Aorta (tissue), 5 donors: ENCODE data around the gene MRC2. TPM values are rescaled to one million over a fixed set of nuclear protein-coding genes. Genes with fewer than 3 reads are reported as not detected.
A peak's percentile ranks its signal among the peaks of the same experiment; 100 is the strongest.
"Not testable (repeated sequence)": the region's sequence is repeated elsewhere in the genome, so short reads cannot be mapped to it uniquely, and the experiment has no call there.

ENCODE experiments used
- ATAC-seq: fragments of 200-7000 bp; cut with Tn5 transposase; one replicate; pipeline ENCODE4 v1.9.1; 2022; ENCODE audit warnings: moderate library complexity; ENCODE audit not compliant: low FRiP score
- DNase-seq, 2 donors: peaks; one replicate each; pipeline ENCODE4 v3.0.0-alpha.2; 2020
- H3K27ac ChIP-seq, 2 donors: one replicate each; pipeline ENCODE4 v1.5.1; 2013; ENCODE audit warnings: low read length in 2 of 2, mild to moderate bottlenecking in 2 of 2, moderate library complexity in 2 of 2, control low read depth in 1 of 2, inconsistent platforms in 1 of 2, low read depth in 1 of 2
- H3K27me3 ChIP-seq, 2 donors: one replicate each; pipeline ENCODE4 v1.6.1; 2013; ENCODE audit warnings: control low read depth in 1 of 2, low read length in 1 of 2, mild to moderate bottlenecking in 1 of 2, moderate library complexity in 1 of 2; ENCODE audit not compliant: insufficient read depth in 2 of 2, control insufficient read depth in 1 of 2
- H3K36me3 ChIP-seq, 2 donors: one replicate each; pipeline ENCODE4 v1.6.1; 2013; ENCODE audit warnings: control low read depth in 1 of 2, low read length in 1 of 2, mild to moderate bottlenecking in 1 of 2; ENCODE audit not compliant: insufficient read depth in 2 of 2, control insufficient read depth in 1 of 2
- H3K4me1 ChIP-seq, 2 donors: one replicate each; pipeline ENCODE4 v1.6.1; 2013; ENCODE audit warnings: low read length in 2 of 2, control low read depth in 1 of 2, mild to moderate bottlenecking in 1 of 2, moderate library complexity in 1 of 2; ENCODE audit not compliant: insufficient read depth in 2 of 2, control insufficient read depth in 1 of 2
- H3K4me3 ChIP-seq, 2 donors: one replicate each; pipeline ENCODE4 v1.5.1; 2013; ENCODE audit warnings: low read length in 2 of 2, control low read depth in 1 of 2, mild to moderate bottlenecking in 1 of 2
- H3K9me3 ChIP-seq: one replicate; pipeline ENCODE4 v1.6.1; 2013; ENCODE audit warnings: mild to moderate bottlenecking, low read length; ENCODE audit not compliant: control insufficient read depth
- WGBS, 2 donors: extraction: QIAGEN DNeasy Blood & Tissue Kit; methylation state at CpG; one replicate each; pipeline ENCODE4 v1.1.7; 2013; 5-methylcytosine and 5-hydroxymethylcytosine counted together
- intact Hi-C, 2 donors: fragments of 100-400 bp; cut with DNase I; formaldehyde crosslinking; loops; one replicate each; pipeline versions ENCODE4 v1.14.2 to v1.15.0; 2022
- polyA plus RNA-seq, 2 donors: library from polyadenylated mRNA; stranded (reverse); fragments of 200-250 nt; gene quantifications; one replicate each; pipeline ENCODE4 v1.2.3, GENCODE V29; 2013
- total RNA-seq, 2 donors: library from RNA; stranded (reverse); fragmentation: NEBNext Ultra II Directional; extraction: Animal tissue kit (Norgen Biotek cat#: 25700); gene quantifications; one replicate each; pipeline ENCODE4 v1.2.1, GENCODE V29; 2021
- donor health status: healthy with polysubstance abuse.
- donor health status: Bipolar disorder and iron deficiency.
- donor health status: DM: no; HTN: no; CAD: no.
- donor health status: DM: no; HTN: no; CAD: no.
- donor health status: DM: yes; HTN: yes; CAD: no.

The MRC2 gene
- total and polyA plus RNA-seq, 4 donors = 15.3 to 232 (median 122) TPM

GRCh38 chr17:62684179-62684578 lies 56.7 kb downstream of the MRC2 start:
- intact Hi-C loops = loop anchor here in 1 of 2 donors (5.0 kb wide), 1 partner anchor 57 kb away; the partner anchor contains the start of gene MRC2
- Histone ChIP-seq H3K27ac (no peak overlapping the region), H3K4me1 (no peaks in the 10 kb centered on the region), H3K9me3 (no peaks in the 10 kb centered on the region), H3K36me3 (peaks cover 1 to 3% of the 10 kb centered on the region in 2 donors), H3K27me3 (no peaks in the 10 kb centered on the region), H3K4me3 (no peak overlapping the region)
- ATAC-seq (no peak), DNase-seq (no peak)
- WGBS, 2 donors = 82 to 87% methylated on average over 4 of the region's 4 CpGs

GRCh38 chr17:62687997-62688396 lies 60.5 kb downstream of the MRC2 start:
- H3K9me3 ChIP-seq = no peaks in the 10 kb centered on the region
- no peaks in the 10 kb centered on the region for H3K4me1 ChIP-seq
- DNase-seq = no peak
- no peak overlapping the region for H3K4me3 ChIP-seq
- intact Hi-C loops = no loop called here
- no peak for ATAC-seq
- H3K27me3 ChIP-seq = no peaks in the 10 kb centered on the region
- H3K36me3 ChIP-seq = peaks cover 5 to 6% of the 10 kb centered on the region in 2 donors
- H3K27ac ChIP-seq = no peak overlapping the region
- 86 to 90% methylated on average over 4 of the region's 4 CpGs for WGBS, 2 donors

- 52 to 53% methylated on average over 11 of the region's 11 CpGs for WGBS, 2 donors
- Histone ChIP-seq H3K9me3 (no peaks in the 10 kb centered on the region), H3K27ac (no peak overlapping the region), H3K4me3 (no peak overlapping the region), H3K4me1 (no peaks in the 10 kb centered on the region), H3K36me3 (peaks cover 5 to 6% of the 10 kb centered on the region in 2 donors), H3K27me3 (no peaks in the 10 kb centered on the region)
- intact Hi-C loops = no loop called here
- no peak for DNase-seq
- no peak for ATAC-seq
Observed at GRCh38 chr17:62688398-62689160, 61.1 kb downstream of the MRC2 start.

GRCh38 chr17:62689441-62690167 lies 62.1 kb downstream of the MRC2 start:
- no peaks in the 10 kb centered on the region for H3K27me3 ChIP-seq
- no peak overlapping the region for H3K27ac ChIP-seq
- 84% methylated on average over 34 to 37 of the region's 37 CpGs for WGBS, 2 donors
- H3K9me3 ChIP-seq = no peaks in the 10 kb centered on the region
- peaks cover 3 to 5% of the 10 kb centered on the region in 2 donors for H3K36me3 ChIP-seq
- ATAC-seq = no peak
- intact Hi-C loops = no loop called here
- no peak overlapping the region for H3K4me3 ChIP-seq
- H3K4me1 ChIP-seq = no peaks in the 10 kb centered on the region
- peak in 1 of 2 donors; percentile 50 for DNase-seq

GRCh38 chr17:62690168-62690897 lies 62.9 kb downstream of the MRC2 start:
- no peak overlapping the region for H3K27ac ChIP-seq
- no peaks in the 10 kb centered on the region for H3K4me1 ChIP-seq
- intact Hi-C loops = no loop called here
- peaks cover 3 to 5% of the 10 kb centered on the region in 2 donors for H3K36me3 ChIP-seq
- no peaks in the 10 kb centered on the region for H3K9me3 ChIP-seq
- DNase-seq (no peak), ATAC-seq (no peak)
- 78 to 82% methylated on average over 19 of the region's 19 CpGs for WGBS, 2 donors
- no peak overlapping the region for H3K4me3 ChIP-seq
- H3K27me3 ChIP-seq = no peaks in the 10 kb centered on the region

GRCh38 chr17:62691589-62691915 lies 64.1 kb downstream of the MRC2 start:
- H3K4me1 ChIP-seq, H3K4me3 ChIP-seq, H3K9me3 ChIP-seq, H3K27me3 ChIP-seq, intact Hi-C loops, ATAC-seq, H3K36me3 ChIP-seq, H3K27ac ChIP-seq, DNase-seq: not testable (repeated sequence)
- 85 to 89% methylated on average over 8 of the region's 8 CpGs for WGBS, 2 donors

- no peaks in the 10 kb centered on the region for H3K27me3 ChIP-seq
- H3K27ac ChIP-seq = no peak overlapping the region
- no peaks in the 10 kb centered on the region for H3K9me3 ChIP-seq
- WGBS, 2 donors = 72 to 79% methylated on average over 20 of the region's 20 CpGs
- ATAC-seq = no peak
- DNase-seq = no peak
- H3K4me3 ChIP-seq = no peak overlapping the region
- intact Hi-C loops = no loop called here
- peaks cover 3 to 5% of the 10 kb centered on the region in 2 donors for H3K36me3 ChIP-seq
- no peaks in the 10 kb centered on the region for H3K4me1 ChIP-seq
Observed at GRCh38 chr17:62692159-62692651, 64.7 kb downstream of the MRC2 start.

GRCh38 chr17:62692721-62693431 lies 65.4 kb downstream of the MRC2 start:
- Histone ChIP-seq H3K36me3 (peaks cover 3 to 5% of the 10 kb centered on the region in 2 donors), H3K9me3 (no peaks in the 10 kb centered on the region), H3K27me3 (no peaks in the 10 kb centered on the region), H3K27ac (no peak overlapping the region), H3K4me1 (no peaks in the 10 kb centered on the region), H3K4me3 (no peak overlapping the region)
- ATAC-seq (peak; percentile 49), DNase-seq (no peak)
- 63 to 73% methylated on average over 14 of the region's 14 CpGs for WGBS, 2 donors
- intact Hi-C loops = no loop called here
